HepG2 (cell line): Measurements from ENCODE around the gene MEF2A.

Source experiments
- ASH2L ChIP-seq: fragments of 300-600, 200-600 bp; sonication (generic); IDR thresholded peaks from 2 replicates; pipeline ENCODE4 v1.7.0; 2017; ENCODE audit warnings: low read depth, mild to moderate bottlenecking, moderate library complexity, mixed read lengths, low read length; ENCODE audit not compliant: insufficient read length
- PCBP2 ChIP-seq: fragments of 200-400 bp; formaldehyde crosslinking; optimal IDR thresholded peaks from 2 replicates; pipeline ENCODE3; 2018; ENCODE audit warnings: low read length, low read depth; ENCODE audit not compliant: poor library complexity, severe bottlenecking
- PRMT3 ChIP-seq: sonication (generic); formaldehyde crosslinking; IDR thresholded peaks from 2 replicates; pipeline ENCODE4 v1.8.1; 2022; ENCODE audit warnings: low read depth, mild to moderate bottlenecking, moderate library complexity, missing genetic modification reagents, borderline replicate concordance
- RAD21 ChIP-seq: fragments of 450-650 bp; formaldehyde crosslinking; IDR thresholded peaks from 2 replicates; pipeline ENCODE4 v1.5.0; 2020; ENCODE audit warnings: mild to moderate bottlenecking
- SMAD3 ChIP-seq: sonication (generic); formaldehyde crosslinking; IDR thresholded peaks from 2 replicates; pipeline ENCODE4 v1.4.0; 2020; ENCODE audit warnings: missing genetic modification reagents
- TAF1 ChIP-seq: sonication (generic); formaldehyde crosslinking; IDR thresholded peaks from 2 replicates; pipeline ENCODE4 v1.4.0; 2020; ENCODE audit warnings: missing genetic modification reagents
- ZNF570 ChIP-seq: sonication (generic); formaldehyde crosslinking; IDR thresholded peaks from 2 replicates; pipeline ENCODE4 v1.4.0; 2020; ENCODE audit warnings: mild to moderate bottlenecking, missing genetic modification reagents, borderline replicate concordance
- ZNF629 ChIP-seq: sonication (generic); formaldehyde crosslinking; conservative IDR thresholded peaks from 2 replicates; pipeline ENCODE4 v1.5.0; 2020; ENCODE audit warnings: missing genetic modification reagents
- ZNF792 ChIP-seq: IDR thresholded peaks from 2 replicates; pipeline ENCODE4 v1.6.1; 2016

GRCh38 chr15:99634576-99634975 lies 68.8 kb downstream of the MEF2A start:
- TF ChIP-seq PCBP2 (no peak), ZNF629 (CRISPR knock-in tag) (no peak), TAF1 (CRISPR knock-in tag) (no peak), ZNF792 (no peak), SMAD3 (CRISPR knock-in tag) (no peak), RAD21 (CRISPR knock-in tag) (no peak), ASH2L (no peak), ZNF570 (no peak), PRMT3 (CRISPR knock-in tag) (no peak)
